BLaER1 treated with 17β-estradiol and CSF1 and Interleukin-3, amounts not matched to agents 10 nM and 100 nM (cell line): ENCODE results near the gene ZNF692.
A peak's percentile ranks its signal among the peaks of the same experiment; 100 is the strongest.

Experiments used
- H3K27ac ChIP-seq, 11 experiments: shearing (Covaris generic); formaldehyde crosslinking; 2 replicates each; pipeline ENCODE4 v1.8.1; 2022
- H3K27me3 ChIP-seq, 11 experiments: shearing (Covaris generic); formaldehyde crosslinking; 2 replicates each; pipeline ENCODE4 v1.8.1; 2022
- H3K36me3 ChIP-seq, 11 experiments: shearing (Covaris generic); formaldehyde crosslinking; 2 replicates each; pipeline ENCODE4 v1.8.1; 2022
- H3K4me1 ChIP-seq, 10 experiments: shearing (Covaris generic); formaldehyde crosslinking; 2 replicates each; pipeline ENCODE4 v1.8.1; 2022
- H3K4me2 ChIP-seq, 11 experiments: shearing (Covaris generic); formaldehyde crosslinking; 2 replicates each; pipeline ENCODE4 v1.8.1; 2022
- H3K4me3 ChIP-seq, 10 experiments: shearing (Covaris generic); formaldehyde crosslinking; 2 replicates each; pipeline ENCODE4 v1.8.1; 2022
- H3K9ac ChIP-seq, 11 experiments: shearing (Covaris generic); formaldehyde crosslinking; 2 replicates each; pipeline ENCODE4 v1.8.1; 2022
- H3K9me3 ChIP-seq, 11 experiments: shearing (Covaris generic); formaldehyde crosslinking; replicated peaks in 1 of 11; 2 replicates each; pipeline ENCODE4 v1.8.1; 2022
- H4K20me1 ChIP-seq, 11 experiments: shearing (Covaris generic); formaldehyde crosslinking; 2 replicates each; pipeline ENCODE4 v1.8.1; 2022
- Cebpa-rat ChIP-seq, 11 experiments: shearing (Covaris generic); IDR thresholded peaks; 2 replicates each; pipeline ENCODE4 v1.8.1; 2022

Gene ZNF692

GRCh38 chr1:248848602-248849001 lies 10.3 kb downstream of the ZNF692 start:
- no peak overlapping the region for H3K27ac ChIP-seq
- TF ChIP-seq Cebpa-rat (IDR thresholded peaks at IDR 0.05), result no peak
- H4K20me1 ChIP-seq, result peaks cover 0 to 76% (median 27%) of the 10 kb centered on the region in 11 experiments; a peak in 17 of 22 replicates
- H3K36me3 ChIP-seq, result peaks cover 79 to 98% (median 87%) of the 10 kb centered on the region in 11 experiments
- peaks cover 16 to 27% (median 21%) of the 10 kb centered on the region in 10 experiments for H3K4me1 ChIP-seq
- no peaks in the 10 kb centered on the region for H3K9me3 ChIP-seq
- H3K27me3 ChIP-seq, result no peaks in the 10 kb centered on the region
- H3K4me3 ChIP-seq, result no peak overlapping the region
- H3K9ac ChIP-seq, result no peak overlapping the region
- no peak overlapping the region for H3K4me2 ChIP-seq

DNA sequence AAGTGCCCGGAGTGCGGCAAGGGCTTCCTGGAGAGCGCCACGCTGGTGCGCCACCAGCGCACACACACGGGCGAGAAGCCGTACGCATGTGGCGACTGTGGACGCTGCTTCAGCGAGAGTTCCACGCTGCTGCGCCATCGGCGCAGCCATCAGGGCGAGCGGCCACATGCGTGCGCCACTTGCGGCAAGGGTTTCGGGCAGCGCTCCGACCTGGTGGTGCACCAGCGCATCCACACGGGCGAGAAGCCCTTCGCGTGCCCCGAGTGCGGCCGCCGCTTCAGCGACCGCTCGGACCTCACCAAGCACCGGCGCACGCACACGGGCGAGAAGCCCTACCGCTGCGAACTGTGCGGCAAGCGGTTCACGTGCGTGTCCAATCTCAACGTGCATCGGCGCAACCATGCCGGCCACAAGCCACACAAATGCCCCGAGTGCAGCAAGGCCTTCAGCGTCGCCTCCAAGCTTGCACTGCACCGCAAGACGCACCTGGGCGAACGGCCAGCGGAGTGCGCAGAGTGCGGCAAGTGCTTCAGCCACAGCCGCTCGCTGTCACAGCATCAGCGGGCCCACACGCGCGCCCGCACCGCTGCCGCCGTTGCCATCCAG lies 10.8 kb downstream of the ZNF692 start:
- H3K36me3 ChIP-seq, result peaks cover 75 to 97% (median 86%) of the 10 kb centered on the region in 11 experiments
- no peak overlapping the region for H3K27ac ChIP-seq
- H4K20me1 ChIP-seq, result peaks cover 2 to 76% (median 33%) of the 10 kb centered on the region in 11 experiments; a peak in 18 of 22 replicates
- TF ChIP-seq Cebpa-rat (IDR thresholded peaks at IDR 0.05), result no peak
- H3K4me3 ChIP-seq, result no peak overlapping the region
- no peaks in the 10 kb centered on the region for H3K27me3 ChIP-seq
- no peak overlapping the region for H3K9ac ChIP-seq
- H3K9me3 ChIP-seq, result no peaks in the 10 kb centered on the region
- H3K4me1 ChIP-seq, result peaks cover 14 to 25% (median 23%) of the 10 kb centered on the region in 10 experiments
- H3K4me2 ChIP-seq, result no peak overlapping the region

DNA sequence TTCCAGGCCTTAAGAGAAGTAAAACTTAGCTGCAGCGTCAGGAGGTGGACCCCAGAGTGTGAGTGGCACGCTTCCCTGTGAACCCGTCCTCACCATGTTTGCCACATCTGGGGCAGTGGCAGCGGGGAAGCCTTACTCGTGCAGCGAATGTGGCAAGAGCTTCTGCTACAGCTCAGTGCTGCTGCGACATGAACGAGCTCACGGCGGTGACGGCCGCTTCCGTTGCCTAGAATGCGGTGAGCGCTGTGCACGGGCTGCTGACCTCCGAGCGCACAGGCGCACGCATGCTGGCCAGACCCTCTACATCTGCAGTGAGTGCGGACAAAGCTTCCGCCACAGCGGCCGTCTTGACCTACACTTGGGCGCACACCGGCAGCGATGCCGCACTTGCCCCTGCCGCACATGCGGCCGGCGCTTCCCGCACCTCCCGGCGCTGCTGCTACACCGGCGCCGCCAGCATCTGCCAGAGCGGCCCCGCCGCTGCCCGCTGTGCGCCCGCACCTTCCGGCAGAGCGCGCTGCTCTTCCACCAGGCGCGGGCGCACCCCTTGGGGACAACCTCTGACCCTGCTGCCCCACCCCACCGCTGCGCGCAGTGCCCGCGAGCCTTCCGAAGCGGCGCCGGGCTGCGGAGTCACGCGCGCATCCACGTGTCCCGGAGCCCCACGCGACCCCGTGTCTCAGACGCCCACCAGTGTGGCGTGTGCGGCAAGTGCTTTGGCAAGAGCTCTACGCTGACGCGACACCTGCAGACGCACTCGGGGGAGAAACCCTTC lies 11.5 kb downstream of the ZNF692 start:
- H3K4me1 ChIP-seq, result peaks cover 14 to 25% (median 23%) of the 10 kb centered on the region in 10 experiments
- H3K9ac ChIP-seq, result no peak overlapping the region
- H3K27me3 ChIP-seq, result no peaks in the 10 kb centered on the region
- H4K20me1 ChIP-seq, result peaks cover 9 to 79% (median 40%) of the 10 kb centered on the region in 11 experiments; a peak in 18 of 22 replicates
- no peak overlapping the region for H3K4me2 ChIP-seq
- H3K36me3 ChIP-seq, result peaks cover 75 to 100% (median 88%) of the 10 kb centered on the region in 11 experiments
- TF ChIP-seq Cebpa-rat (IDR thresholded peaks at IDR 0.05), result no peak
- no peak overlapping the region for H3K4me3 ChIP-seq
- no peaks in the 10 kb centered on the region for H3K9me3 ChIP-seq
- H3K27ac ChIP-seq, result no peak overlapping the region

DNA sequence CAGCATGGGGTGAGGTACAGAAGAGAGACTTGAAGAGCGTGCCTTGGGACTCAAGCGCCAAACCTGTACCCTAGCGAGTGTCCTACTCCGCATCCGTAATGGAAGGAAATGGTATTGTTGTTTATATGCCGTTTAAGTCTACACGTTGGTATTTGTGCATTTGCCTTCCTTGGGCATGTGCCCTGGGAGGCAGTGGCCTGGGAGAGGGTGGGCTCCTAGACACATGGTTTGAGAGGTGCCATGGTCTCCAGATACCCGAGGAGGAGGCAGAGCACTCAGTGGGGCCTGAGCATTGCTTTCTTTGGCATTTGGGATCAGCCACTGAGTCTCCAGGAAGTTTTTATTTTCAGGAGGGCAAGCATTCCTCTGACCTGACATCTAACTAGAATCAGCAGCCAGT lies 14.4 kb downstream of the ZNF692 start:
- no peaks in the 10 kb centered on the region for H3K27me3 ChIP-seq
- TF ChIP-seq Cebpa-rat (IDR thresholded peaks at IDR 0.05), result no peak
- peaks cover 12 to 87% (median 47%) of the 10 kb centered on the region in 11 experiments; a peak in 17 of 22 replicates for H4K20me1 ChIP-seq
- H3K4me3 ChIP-seq, result no peak overlapping the region
- no peak overlapping the region for H3K9ac ChIP-seq
- H3K27ac ChIP-seq, result no peak overlapping the region
- no peak overlapping the region for H3K4me2 ChIP-seq
- H3K36me3 ChIP-seq, result peaks cover 54 to 77% (median 66%) of the 10 kb centered on the region in 11 experiments
- peaks cover 36 to 41% (median 39%) of the 10 kb centered on the region in 10 experiments for H3K4me1 ChIP-seq
- H3K9me3 ChIP-seq, result no peaks in the 10 kb centered on the region

GRCh38 chr1:248843687-248844086 lies 15.2 kb downstream of the ZNF692 start:
- H3K27me3 ChIP-seq, result no peaks in the 10 kb centered on the region
- no peak for TF ChIP-seq Cebpa-rat (IDR thresholded peaks at IDR 0.05)
- no peak overlapping the region for H3K27ac ChIP-seq
- H3K9me3 ChIP-seq, result no peaks in the 10 kb centered on the region
- H3K36me3 ChIP-seq, result peaks cover 45 to 69% (median 57%) of the 10 kb centered on the region in 11 experiments
- H3K4me2 ChIP-seq, result no peak overlapping the region; a peak in 1 of 22 replicates
- H4K20me1 ChIP-seq, result peaks cover 12 to 83% (median 40%) of the 10 kb centered on the region in 11 experiments; a peak in 17 of 22 replicates
- H3K4me3 ChIP-seq, result no peak overlapping the region
- no peak overlapping the region for H3K9ac ChIP-seq
- H3K4me1 ChIP-seq, result peaks cover 41 to 46% (median 43%) of the 10 kb centered on the region in 10 experiments

GRCh38 chr1:248842781-248843331 lies 16.0 kb downstream of the ZNF692 start:
- Histone ChIP-seq H3K27me3 (no peaks in the 10 kb centered on the region), H3K9ac (peak overlapping the region in 9 of 11 experiments; percentile 23 to 57 (median 47); a peak in 15 of 22 replicates), H3K9me3 (no peaks in the 10 kb centered on the region), H4K20me1 (peaks cover 12 to 75% (median 35%) of the 10 kb centered on the region in 11 experiments; a peak in 17 of 22 replicates), H3K4me2 (peak overlapping the region; percentile 6 to 98 (median 94); a peak in 19 of 22 replicates), H3K27ac (peak overlapping the region in 5 of 11 experiments; percentile 0 to 40 (median 2); a peak in 3 of 22 replicates), H3K36me3 (peaks cover 37 to 60% (median 49%) of the 10 kb centered on the region in 11 experiments), H3K4me3 (no peak overlapping the region), H3K4me1 (peaks cover 41 to 46% (median 43%) of the 10 kb centered on the region in 10 experiments)
- no peak for TF ChIP-seq Cebpa-rat (IDR thresholded peaks at IDR 0.05)

DNA sequence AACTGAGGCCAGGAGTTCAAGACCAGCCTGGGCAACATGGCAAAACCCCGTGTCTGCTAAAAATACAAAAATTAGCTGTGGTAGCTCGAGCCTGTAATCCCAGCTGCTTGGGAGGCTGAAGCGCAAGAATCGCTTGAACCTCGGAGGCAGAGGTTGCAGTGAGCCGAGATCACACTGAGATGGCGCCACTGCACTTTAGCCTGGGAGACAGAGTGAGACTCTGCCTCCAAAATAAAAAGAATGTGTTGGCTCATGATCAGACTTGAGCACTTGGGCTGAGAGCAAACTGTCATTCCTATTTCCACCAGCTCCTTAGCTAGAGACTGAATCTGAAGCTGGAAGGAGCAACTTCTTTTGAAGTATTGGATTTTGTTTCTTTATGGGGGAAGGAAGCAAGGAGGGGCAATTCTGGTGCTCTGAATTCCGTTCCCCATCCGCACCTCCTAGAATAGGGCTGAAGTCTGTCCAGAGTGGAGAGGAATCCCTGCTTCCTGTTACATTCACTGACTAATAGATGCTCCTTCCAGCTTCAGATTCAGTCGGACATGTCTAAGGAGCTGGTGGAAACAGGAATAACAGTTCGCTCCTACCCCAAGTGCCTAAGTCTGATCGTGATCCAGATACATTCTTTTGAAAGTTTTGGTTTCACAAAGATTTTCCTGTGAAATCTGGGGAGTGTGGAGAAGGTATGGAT lies 17.0 kb downstream of the ZNF692 start:
- H3K4me3 ChIP-seq, result no peak overlapping the region
- no peaks in the 10 kb centered on the region for H3K9me3 ChIP-seq
- peaks cover 12 to 64% (median 34%) of the 10 kb centered on the region in 11 experiments; a peak in 17 of 22 replicates for H4K20me1 ChIP-seq
- TF ChIP-seq Cebpa-rat (IDR thresholded peaks at IDR 0.05), result no peak
- peaks cover 49 to 54% (median 52%) of the 10 kb centered on the region in 10 experiments for H3K4me1 ChIP-seq
- no peaks in the 10 kb centered on the region for H3K27me3 ChIP-seq
- H3K27ac ChIP-seq, result peak overlapping the region in 7 of 11 experiments; percentile 0 to 43 (median 3); a peak in 4 of 22 replicates
- H3K36me3 ChIP-seq, result peaks cover 27 to 50% (median 39%) of the 10 kb centered on the region in 11 experiments
- peak overlapping the region; percentile 89 to 98 (median 94); a peak in 20 of 22 replicates for H3K4me2 ChIP-seq
- peak overlapping the region in 9 of 11 experiments; percentile 22 to 57 (median 47); a peak in 13 of 22 replicates for H3K9ac ChIP-seq

- H3K9ac ChIP-seq, result peak overlapping the region in 4 of 11 experiments; percentile 27 to 35 (median 32); a peak in 5 of 22 replicates
- H3K27me3 ChIP-seq, result no peaks in the 10 kb centered on the region
- peaks cover 49 to 55% (median 53%) of the 10 kb centered on the region in 10 experiments for H3K4me1 ChIP-seq
- H3K9me3 ChIP-seq, result no peaks in the 10 kb centered on the region
- TF ChIP-seq Cebpa-rat (IDR thresholded peaks at IDR 0.05), result no peak
- no peak overlapping the region for H3K4me3 ChIP-seq
- peak overlapping the region in 3 of 11 experiments; percentile 5 to 43 (median 17); a peak in 2 of 22 replicates for H3K27ac ChIP-seq
- H3K36me3 ChIP-seq, result peaks cover 18 to 41% (median 30%) of the 10 kb centered on the region in 11 experiments
- peak overlapping the region; percentile 89 to 98 (median 94) for H3K4me2 ChIP-seq
- H4K20me1 ChIP-seq, result peaks cover 12 to 56% (median 32%) of the 10 kb centered on the region in 11 experiments; a peak in 17 of 22 replicates
Measured at GRCh38 chr1:248840946-248841345, 17.9 kb downstream of the ZNF692 start.
